Left hindlimb (tissue), 1 donor: Measurements from ENCODE around the gene FAM163A.

ENCODE experiments used
- DNase-seq: peaks from one replicate; pipeline ENCODE4 v3.0.0-alpha.2; 2018

The FAM163A gene

GRCh38 chr1:179753061-179753460, 10.0 kb downstream of the FAM163A start:
- no peak for DNase-seq

GRCh38 chr1:179754041-179754624, 11.0 kb downstream of the FAM163A start:
- no peak for DNase-seq

- DNase-seq = no peak
Observed at GRCh38 chr1:179757933-179758332, 14.8 kb downstream of the FAM163A start.

- no peak for DNase-seq
Observed at GRCh38 chr1:179760521-179760920, 17.4 kb downstream of the FAM163A start.

- DNase-seq = no peak
Observed at GRCh38 chr1:179761296-179761695, 18.2 kb downstream of the FAM163A start.

GRCh38 chr1:179761846-179762640, 19.0 kb downstream of the FAM163A start:
- no peak for DNase-seq

GRCh38 chr1:179767177-179767581, 24.1 kb downstream of the FAM163A start:
- no peak for DNase-seq

- DNase-seq = no peak
Observed at GRCh38 chr1:179767996-179768395, 24.9 kb downstream of the FAM163A start.

- no peak for DNase-seq
Observed at GRCh38 chr1:179770887-179771502, 27.9 kb downstream of the FAM163A start.

GRCh38 chr1:179773264-179773663, 30.2 kb downstream of the FAM163A start:
- DNase-seq = no peak

- DNase-seq = no peak
Observed at GRCh38 chr1:179774000-179774399, 30.9 kb downstream of the FAM163A start.

- no peak for DNase-seq
Observed at GRCh38 chr1:179774566-179774965, 31.5 kb downstream of the FAM163A start.

GRCh38 chr1:179775009-179775408, 31.9 kb downstream of the FAM163A start:
- no peak for DNase-seq

- DNase-seq = no peak
Observed at GRCh38 chr1:179776831-179777230, 33.7 kb downstream of the FAM163A start.

- no peak for DNase-seq
Observed at GRCh38 chr1:179777731-179778130, 34.6 kb downstream of the FAM163A start.

- no peak for DNase-seq
Observed at GRCh38 chr1:179779645-179780272, 36.7 kb downstream of the FAM163A start.

- no peak for DNase-seq
Observed at GRCh38 chr1:179781962-179782361, 38.9 kb downstream of the FAM163A start.

GRCh38 chr1:179785031-179785431, 41.9 kb downstream of the FAM163A start:
- DNase-seq = no peak

- no peak for DNase-seq
Observed at GRCh38 chr1:179785728-179786127, 42.6 kb downstream of the FAM163A start.

- no peak for DNase-seq
Observed at GRCh38 chr1:179786815-179787685, 44.0 kb downstream of the FAM163A start.

GRCh38 chr1:179788259-179788658, 45.2 kb downstream of the FAM163A start:
- DNase-seq = no peak

GRCh38 chr1:179793281-179793680, 50.2 kb downstream of the FAM163A start:
- DNase-seq = no peak

GRCh38 chr1:179794146-179794545, 51.1 kb downstream of the FAM163A start:
- DNase-seq = no peak
